HEK293 (cell line): ENCODE results near the gene RLIM.

Experiments used
- EGR2 ChIP-seq: fragments of 450-650 bp; formaldehyde crosslinking; IDR thresholded peaks from 2 replicates; pipeline ENCODE4 v1.5.1; 2016; ENCODE audit warnings: low read depth, missing biosample characterization, missing genetic modification characterization
- ELK4 ChIP-seq: IDR thresholded peaks from 2 replicates; pipeline ENCODE4 v1.6.1; 2011; ENCODE audit warnings: mild to moderate bottlenecking, low read depth, low read length, borderline replicate concordance
- INSM2 ChIP-seq: fragments of 450-650 bp; formaldehyde crosslinking; IDR thresholded peaks from 2 replicates; pipeline ENCODE4 v1.5.1; 2016; ENCODE audit warnings: missing biosample characterization, missing genetic modification characterization
- KLF10 ChIP-seq: fragments of 450-650 bp; IDR thresholded peaks from 2 replicates; pipeline ENCODE4 v1.5.1; 2018; ENCODE audit warnings: missing biosample characterization, mild to moderate bottlenecking, missing genetic modification characterization
- KLF9 ChIP-seq: fragments of 450-650 bp; formaldehyde crosslinking; IDR thresholded peaks from 2 replicates; pipeline ENCODE4 v1.5.1; 2016; ENCODE audit warnings: missing biosample characterization, missing genetic modification characterization, low read depth
- PATZ1 ChIP-seq: fragments of 450-650 bp; formaldehyde crosslinking; IDR thresholded peaks from 2 replicates; pipeline ENCODE4 v1.5.1; 2016; ENCODE audit warnings: missing biosample characterization, missing genetic modification characterization
- SALL2 ChIP-seq: fragments of 450-650 bp; formaldehyde crosslinking; IDR thresholded peaks from 2 replicates; pipeline ENCODE4 v1.5.0; 2017; ENCODE audit warnings: missing biosample characterization, mild to moderate bottlenecking, missing genetic modification characterization, borderline replicate concordance
- SCRT1 ChIP-seq: fragments of 450-650 bp; formaldehyde crosslinking; IDR thresholded peaks from 2 replicates; pipeline ENCODE4 v1.5.1; 2016; ENCODE audit warnings: missing biosample characterization, missing genetic modification characterization, borderline replicate concordance
- SP2 ChIP-seq: fragments of 450-650 bp; formaldehyde crosslinking; IDR thresholded peaks from 2 replicates; pipeline ENCODE4 v1.5.1; 2016; ENCODE audit warnings: missing biosample characterization, missing genetic modification characterization
- YY2 ChIP-seq: fragments of 450-650 bp; formaldehyde crosslinking; IDR thresholded peaks from 2 replicates; pipeline ENCODE4 v1.5.1; 2016; ENCODE audit warnings: missing biosample characterization, missing genetic modification characterization
- ZBTB17 ChIP-seq: fragments of 450-650 bp; formaldehyde crosslinking; IDR thresholded peaks from 2 replicates; pipeline ENCODE4 v1.5.1; 2016; ENCODE audit warnings: missing biosample characterization, missing genetic modification characterization
- ZBTB44 ChIP-seq: fragments of 450-650 bp; IDR thresholded peaks from 2 replicates; pipeline ENCODE4 v1.5.1; 2018; ENCODE audit warnings: missing biosample characterization, mild to moderate bottlenecking, missing genetic modification characterization
- ZFHX2 ChIP-seq: fragments of 450-650 bp; formaldehyde crosslinking; conservative IDR thresholded peaks from 2 replicates; pipeline ENCODE4 v1.5.1; 2016; ENCODE audit warnings: missing biosample characterization, missing genetic modification characterization
- ZIC2 ChIP-seq: fragments of 450-650 bp; formaldehyde crosslinking; IDR thresholded peaks from 2 replicates; pipeline ENCODE4 v1.5.1; 2016; ENCODE audit warnings: missing biosample characterization, missing genetic modification characterization
- ZNF16 ChIP-seq: fragments of 450-650 bp; formaldehyde crosslinking; IDR thresholded peaks from 2 replicates; pipeline ENCODE4 v1.5.1; 2016; ENCODE audit warnings: low read depth, missing biosample characterization, missing genetic modification characterization
- ZNF274 ChIP-seq, 2 experiments: fragments of 200-500 bp in 1 of 2; fragments of 450-650 bp in 1 of 2; sonication (Bioruptor generic) in 1 of 2; formaldehyde crosslinking in 1 of 2; IDR thresholded peaks; 2 replicates each; pipeline versions ENCODE4 v1.5.1 to v1.6.1; 2014 to 2016; ENCODE audit warnings: borderline replicate concordance in 1 of 2, inconsistent platforms in 1 of 2, low read length in 1 of 2, missing biosample characterization in 1 of 2, missing genetic modification characterization in 1 of 2
- ZNF280D ChIP-seq: fragments of 450-650 bp; formaldehyde crosslinking; IDR thresholded peaks from 2 replicates; pipeline ENCODE4 v1.5.1; 2016; ENCODE audit warnings: missing biosample characterization, missing genetic modification characterization
- ZNF335 ChIP-seq: fragments of 450-650 bp; formaldehyde crosslinking; conservative IDR thresholded peaks from 2 replicates; pipeline ENCODE4 v1.5.1; 2016; ENCODE audit warnings: missing biosample characterization, missing genetic modification characterization
- ZNF398 ChIP-seq: fragments of 450-650 bp; formaldehyde crosslinking; IDR thresholded peaks from 2 replicates; pipeline ENCODE4 v1.5.1; 2017; ENCODE audit warnings: missing biosample characterization, missing genetic modification characterization
- ZNF488 ChIP-seq: fragments of 450-650 bp; formaldehyde crosslinking; IDR thresholded peaks from 2 replicates; pipeline ENCODE4 v1.5.1; 2016; ENCODE audit warnings: missing biosample characterization, missing genetic modification characterization
- ZNF580 ChIP-seq: fragments of 450-650 bp; formaldehyde crosslinking; IDR thresholded peaks from 2 replicates; pipeline ENCODE4 v1.5.1; 2016; ENCODE audit warnings: missing biosample characterization, missing genetic modification characterization
- ZNF600 ChIP-seq: fragments of 450-650 bp; formaldehyde crosslinking; IDR thresholded peaks from 2 replicates; pipeline ENCODE4 v1.5.1; 2016; ENCODE audit warnings: missing biosample characterization, missing genetic modification characterization
- ZSCAN30 ChIP-seq: fragments of 450-650 bp; IDR thresholded peaks from 2 replicates; pipeline ENCODE4 v1.5.1; 2018; ENCODE audit warnings: missing biosample characterization, mild to moderate bottlenecking, missing genetic modification characterization, moderate library complexity

The RLIM gene

GRCh38 chrX:74535408-74536151 lies 78.8 kb downstream of the RLIM start (continued):
- peak; percentile 87 for TF ChIP-seq ZNF398 (tag by site-specific recombination)
- 0 out of 2 replicates have a peak, but pooled peaks have one; percentile 39 for TF ChIP-seq ZNF488 (tag by site-specific recombination)
- peak; percentile 76 for TF ChIP-seq ZBTB17 (tag by site-specific recombination)
- peak; percentile 54; the same call in 1 of the 2 replicates for TF ChIP-seq EGR2
- TF ChIP-seq YY2 = no peak
- TF ChIP-seq ZBTB44 (tag by site-specific recombination) = no peak
- TF ChIP-seq ELK4 = no peak
- peak; percentile 78 for TF ChIP-seq ZNF580
- 0 out of 2 replicates have a peak, but pooled peaks have one; percentile 8 for TF ChIP-seq ZSCAN30 (tag by site-specific recombination)
- TF ChIP-seq KLF9 = 0 out of 2 replicates have a peak, but pooled peaks have one; percentile 38
- 0 out of 2 replicates have a peak, but pooled peaks have one; percentile 12 for TF ChIP-seq INSM2 (tag by site-specific recombination)
- TF ChIP-seq PATZ1 = peak; percentile 69
- no peak for TF ChIP-seq SALL2 (tag by site-specific recombination)
- peak; percentile 81 for TF ChIP-seq ZIC2 (tag by site-specific recombination)
- TF ChIP-seq ZFHX2 (tag by site-specific recombination) = peak; percentile 81
- peak; percentile 76 for TF ChIP-seq SP2 (tag by site-specific recombination)
- TF ChIP-seq ZNF335 (tag by site-specific recombination) = peak; percentile 65; the same call in 1 of the 2 replicates
- TF ChIP-seq ZNF600 (tag by site-specific recombination) = peak; percentile 28; the same call in 1 of the 2 replicates
- no peak for TF ChIP-seq ZNF274 (IDR thresholded peaks at IDR 0.05; ENCODE audit: low read length)
- no peak for TF ChIP-seq ZNF274 (tag by site-specific recombination; IDR thresholded peaks at IDR 0.05; ENCODE audit: borderline replicate concordance)
- peak; percentile 49 for TF ChIP-seq KLF10 (tag by site-specific recombination)
- peak; percentile 16; the same call in 1 of the 2 replicates for TF ChIP-seq SCRT1
- no peak for TF ChIP-seq ZNF16 (tag by site-specific recombination)
- no peak for TF ChIP-seq ZNF280D (tag by site-specific recombination)
